HepG2 (cell line): Measurements from ENCODE around the gene POLR3E. TPM values are rescaled to one million over a fixed set of nuclear protein-coding genes. Genes with fewer than 3 reads are reported as not detected.
A peak's percentile ranks its signal among the peaks of the same experiment; 100 is the strongest.

Source experiments
- EEA1 ChIP-seq: sonication (generic); formaldehyde crosslinking; IDR thresholded peaks from 2 replicates; pipeline ENCODE4 v1.5.1; 2020; ENCODE audit warnings: mild to moderate bottlenecking, missing genetic modification reagents, borderline replicate concordance
- KAT8 ChIP-seq: IDR thresholded peaks from 2 replicates; pipeline ENCODE4 v1.6.1; 2016; ENCODE audit warnings: missing genetic modification reagents, missing compliant biosample characterization
- NR3C1 ChIP-seq: sonication (generic); formaldehyde crosslinking; IDR thresholded peaks from 2 replicates; pipeline ENCODE4 v1.4.0; 2020; ENCODE audit warnings: missing genetic modification reagents
- PBX2 ChIP-seq: IDR thresholded peaks from 2 replicates; pipeline ENCODE4 v1.6.1; 2016; ENCODE audit warnings: control low read depth
- SALL1 ChIP-seq: sonication (generic); formaldehyde crosslinking; IDR thresholded peaks from 2 replicates; pipeline ENCODE4 v1.8.0; 2022; ENCODE audit warnings: mild to moderate bottlenecking, missing genetic modification reagents
- SIN3A ChIP-seq: IDR thresholded peaks from 2 replicates; pipeline ENCODE4 v1.6.1; 2011; ENCODE audit warnings: low read depth, mild to moderate bottlenecking, control low read depth, low read length, borderline replicate concordance
- SMC3 ChIP-seq: IDR thresholded peaks from 2 replicates; pipeline ENCODE4 v1.6.1; 2011; ENCODE audit warnings: low read length, improper control_type of control experiment
- ZNF17 ChIP-seq: sonication (generic); formaldehyde crosslinking; IDR thresholded peaks from 2 replicates; pipeline ENCODE4 v1.5.0; 2020; ENCODE audit warnings: mild to moderate bottlenecking, missing genetic modification reagents
- ZNF441 ChIP-seq: sonication (generic); formaldehyde crosslinking; IDR thresholded peaks from 2 replicates; pipeline ENCODE4 v1.7.0; 2021; ENCODE audit warnings: missing genetic modification reagents, borderline replicate concordance
- ZNF687 ChIP-seq: sonication (generic); formaldehyde crosslinking; IDR thresholded peaks from 2 replicates; pipeline ENCODE4 v1.5.1; 2020; ENCODE audit warnings: mild to moderate bottlenecking, missing genetic modification reagents, moderate library complexity
- ZNF740 ChIP-seq: sonication (generic); formaldehyde crosslinking; IDR thresholded peaks from 2 replicates; pipeline ENCODE4 v1.4.0; 2020; ENCODE audit warnings: missing genetic modification reagents
- ZSCAN31 ChIP-seq: sonication (generic); formaldehyde crosslinking; IDR thresholded peaks from 2 replicates; pipeline ENCODE4 v1.5.0; 2020; ENCODE audit warnings: low read depth, mild to moderate bottlenecking, missing genetic modification reagents
- polyA plus RNA-seq, 8 experiments: library from polyadenylated mRNA; depleted of rRNA in 3 of 8; stranded (reverse) in 7 of 8; unstranded in 1 of 8; fragments of >200 nt; fragmentation: Illumina TruSeq in 4 of 8; extraction: Trizol in 4 of 8; gene quantifications; 2 replicates each; pipeline versions ENCODE4 v1.2.1 to v1.2.3, GENCODE V29; 2011 to 2016; ENCODE audit warnings: low read depth in 4 of 8, missing spikeins in 1 of 8, mixed read lengths in 1 of 8; ENCODE audit not compliant: insufficient read depth in 1 of 8
- total RNA-seq, 5 experiments: library from RNA; depleted of rRNA; stranded (reverse); fragments of >200 nt; fragmentation: Illumina TruSeq; extraction: Trizol; gene quantifications; 2 replicates each; pipeline ENCODE4 v1.2.3, GENCODE V29; 2016; ENCODE audit warnings: low read depth in 1 of 5
- TF ChIP-seq, protein P1 (sequence below): sonication (generic); formaldehyde crosslinking; IDR thresholded peaks from 2 replicates; pipeline ENCODE4 v1.4.0; 2020; ENCODE audit warnings: mild to moderate bottlenecking, missing genetic modification reagents
- TF ChIP-seq, protein P2 (sequence below): sonication (generic); formaldehyde crosslinking; conservative IDR thresholded peaks from 2 replicates; pipeline ENCODE4 v1.8.1; 2023; ENCODE audit warnings: missing genetic modification reagents

The POLR3E gene
- total and polyA plus RNA-seq, 2 of the 13 experiments (the other 11 are each of a cell fraction or from before 2014, with no cell fraction given), result 135 to 262 TPM

GRCh38 chr16:22335668-22336246, 38.5 kb downstream of the POLR3E start (continued):
- TF ChIP-seq, protein P1, sequence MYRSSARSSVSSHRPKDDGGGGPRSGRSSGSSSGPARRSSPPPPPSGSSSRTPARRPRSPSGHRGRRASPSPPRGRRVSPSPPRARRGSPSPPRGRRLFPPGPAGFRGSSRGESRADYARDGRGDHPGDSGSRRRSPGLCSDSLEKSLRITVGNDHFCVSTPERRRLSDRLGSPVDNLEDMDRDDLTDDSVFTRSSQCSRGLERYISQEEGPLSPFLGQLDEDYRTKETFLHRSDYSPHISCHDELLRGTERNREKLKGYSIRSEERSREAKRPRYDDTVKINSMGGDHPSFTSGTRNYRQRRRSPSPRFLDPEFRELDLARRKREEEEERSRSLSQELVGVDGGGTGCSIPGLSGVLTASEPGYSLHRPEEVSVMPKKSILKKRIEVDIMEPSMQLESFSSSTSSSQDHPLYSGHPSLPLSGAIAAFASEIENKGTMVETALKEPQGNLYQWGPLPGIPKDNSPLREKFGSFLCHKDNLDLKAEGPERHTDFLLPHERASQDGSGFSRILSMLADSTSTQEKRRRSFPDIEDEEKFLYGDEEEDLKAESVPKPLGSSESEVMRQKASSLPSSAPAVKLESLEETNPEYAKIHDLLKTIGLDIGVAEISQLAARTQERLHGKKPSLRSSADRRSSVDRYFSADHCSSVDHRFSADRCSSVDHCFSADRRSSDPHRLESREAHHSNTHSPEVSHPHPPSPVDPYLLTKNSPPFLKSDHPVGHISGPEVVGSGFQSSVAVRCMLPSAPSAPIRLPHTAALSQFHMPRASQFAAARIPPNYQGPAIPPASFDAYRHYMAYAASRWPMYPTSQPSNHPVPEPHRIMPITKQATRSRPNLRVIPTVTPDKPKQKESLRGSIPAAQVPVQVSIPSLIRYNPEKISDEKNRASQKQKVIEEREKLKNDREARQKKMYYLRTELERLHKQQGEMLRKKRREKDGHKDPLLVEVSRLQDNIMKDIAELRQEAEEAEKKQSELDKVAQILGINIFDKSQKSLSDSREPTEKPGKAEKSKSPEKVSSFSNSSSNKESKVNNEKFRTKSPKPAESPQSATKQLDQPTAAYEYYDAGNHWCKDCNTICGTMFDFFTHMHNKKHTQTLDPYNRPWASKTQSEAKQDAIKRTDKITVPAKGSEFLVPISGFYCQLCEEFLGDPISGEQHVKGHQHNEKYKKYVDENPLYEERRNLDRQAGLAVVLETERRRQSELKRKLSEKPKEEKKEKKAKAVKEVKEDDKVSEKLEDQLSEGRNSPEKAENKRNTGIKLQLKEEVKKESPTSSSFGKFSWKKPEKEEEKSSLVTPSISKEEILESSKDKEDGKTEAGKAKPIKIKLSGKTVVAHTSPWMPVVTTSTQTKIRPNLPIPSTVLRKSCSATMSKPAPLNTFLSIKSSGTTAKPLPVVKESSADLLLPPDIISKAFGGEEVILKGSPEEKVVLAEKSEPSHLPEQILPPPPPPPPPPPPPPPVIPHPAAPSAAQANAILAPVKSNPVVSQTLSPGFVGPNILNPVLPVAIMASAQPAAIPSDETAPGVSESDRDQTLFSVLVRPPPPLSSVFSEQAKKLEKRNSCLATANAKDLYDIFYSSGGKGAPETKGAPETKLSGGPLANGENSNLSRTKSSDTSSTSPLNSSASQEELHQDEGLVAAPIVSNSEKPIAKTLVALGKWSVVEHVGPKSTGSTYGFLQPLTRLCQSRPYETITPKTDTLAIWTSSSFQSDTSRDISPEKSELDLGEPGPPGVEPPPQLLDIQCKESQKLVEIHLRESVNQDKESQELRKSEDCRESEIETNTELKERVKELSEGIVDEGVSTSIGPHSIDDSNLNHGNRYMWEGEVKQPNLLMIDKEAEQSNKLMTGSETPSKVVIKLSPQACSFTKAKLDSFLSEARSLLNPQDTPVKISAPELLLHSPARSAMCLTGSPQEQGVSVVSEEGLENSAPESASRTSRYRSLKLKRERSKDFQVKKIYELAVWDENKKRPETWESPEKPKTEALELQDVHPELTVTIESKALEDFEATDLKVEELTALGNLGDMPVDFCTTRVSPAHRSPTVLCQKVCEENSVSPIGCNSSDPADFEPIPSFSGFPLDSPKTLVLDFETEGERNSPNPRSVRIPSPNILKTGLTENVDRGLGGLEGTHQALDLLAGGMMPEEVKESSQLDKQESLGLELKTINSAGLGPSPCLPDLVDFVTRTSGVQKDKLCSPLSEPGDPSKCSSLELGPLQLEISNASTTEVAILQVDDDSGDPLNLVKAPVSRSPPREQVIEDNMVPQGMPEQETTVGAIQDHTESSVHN, result no peak
- TF ChIP-seq ZNF17 (CRISPR knock-in tag) (no peak), EEA1 (peak; percentile 20; the same call in 1 of the 2 replicates), ZNF740 (no peak), SMC3 (no peak), SALL1 (no peak), KAT8 (CRISPR knock-in tag) (no peak), ZSCAN31 (CRISPR knock-in tag) (no peak), SIN3A (no peak), PBX2 (CRISPR knock-in tag) (no peak), ZNF687 (peak; percentile 47), ZNF441 (CRISPR knock-in tag) (no peak), NR3C1 (CRISPR knock-in tag) (no peak)
- TF ChIP-seq, protein P2, sequence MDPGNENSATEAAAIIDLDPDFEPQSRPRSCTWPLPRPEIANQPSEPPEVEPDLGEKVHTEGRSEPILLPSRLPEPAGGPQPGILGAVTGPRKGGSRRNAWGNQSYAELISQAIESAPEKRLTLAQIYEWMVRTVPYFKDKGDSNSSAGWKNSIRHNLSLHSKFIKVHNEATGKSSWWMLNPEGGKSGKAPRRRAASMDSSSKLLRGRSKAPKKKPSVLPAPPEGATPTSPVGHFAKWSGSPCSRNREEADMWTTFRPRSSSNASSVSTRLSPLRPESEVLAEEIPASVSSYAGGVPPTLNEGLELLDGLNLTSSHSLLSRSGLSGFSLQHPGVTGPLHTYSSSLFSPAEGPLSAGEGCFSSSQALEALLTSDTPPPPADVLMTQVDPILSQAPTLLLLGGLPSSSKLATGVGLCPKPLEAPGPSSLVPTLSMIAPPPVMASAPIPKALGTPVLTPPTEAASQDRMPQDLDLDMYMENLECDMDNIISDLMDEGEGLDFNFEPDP, result no peak
